Peyer's patch (tissue), 4 donors: ENCODE results near the gene NHSL1.

Experiments
- POLR2A ChIP-seq, 2 donors: fragments of 450-650 bp; IDR thresholded peaks; one replicate each; pipeline ENCODE4 v1.5.1; 2017; ENCODE audit warnings: antibody characterized with exemption in 2 of 2, mild to moderate bottlenecking in 2 of 2, moderate library complexity in 2 of 2
- TF ChIP-seq, protein P1 (sequence below), 6 experiments: fragments of 450-650 bp in 4 of 6; fragments of 200-600 bp in 2 of 6; sonication (generic) in 1 of 6; IDR thresholded peaks; one replicate each; pipeline ENCODE4 v1.5.1; 2017 to 2019; ENCODE audit warnings: antibody characterized with exemption in 6 of 6, mild to moderate bottlenecking in 3 of 6, moderate library complexity in 1 of 6

GRCh38 chr6:138529478-138529877 is 30.2 kb upstream of the NHSL1 start:
- TF ChIP-seq, protein P1, sequence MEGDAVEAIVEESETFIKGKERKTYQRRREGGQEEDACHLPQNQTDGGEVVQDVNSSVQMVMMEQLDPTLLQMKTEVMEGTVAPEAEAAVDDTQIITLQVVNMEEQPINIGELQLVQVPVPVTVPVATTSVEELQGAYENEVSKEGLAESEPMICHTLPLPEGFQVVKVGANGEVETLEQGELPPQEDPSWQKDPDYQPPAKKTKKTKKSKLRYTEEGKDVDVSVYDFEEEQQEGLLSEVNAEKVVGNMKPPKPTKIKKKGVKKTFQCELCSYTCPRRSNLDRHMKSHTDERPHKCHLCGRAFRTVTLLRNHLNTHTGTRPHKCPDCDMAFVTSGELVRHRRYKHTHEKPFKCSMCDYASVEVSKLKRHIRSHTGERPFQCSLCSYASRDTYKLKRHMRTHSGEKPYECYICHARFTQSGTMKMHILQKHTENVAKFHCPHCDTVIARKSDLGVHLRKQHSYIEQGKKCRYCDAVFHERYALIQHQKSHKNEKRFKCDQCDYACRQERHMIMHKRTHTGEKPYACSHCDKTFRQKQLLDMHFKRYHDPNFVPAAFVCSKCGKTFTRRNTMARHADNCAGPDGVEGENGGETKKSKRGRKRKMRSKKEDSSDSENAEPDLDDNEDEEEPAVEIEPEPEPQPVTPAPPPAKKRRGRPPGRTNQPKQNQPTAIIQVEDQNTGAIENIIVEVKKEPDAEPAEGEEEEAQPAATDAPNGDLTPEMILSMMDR (IDR thresholded peaks at IDR 0.05): no peak
- TF ChIP-seq POLR2A (IDR thresholded peaks at IDR 0.05): no peak
